Common myeloid progenitor, CD34-positive (primary cell): ENCODE data around the gene RARA.
"Not testable (repeated sequence)": the region's sequence is repeated elsewhere in the genome, so short reads cannot be mapped to it uniquely, and the experiment has no call there.

Experiments used
- CTCF ChIA-PET: fragments of 350-600 bp; sonication (Branson Sonifier 250); formaldehyde crosslinking; loops from one replicate; lab custom pipeline; 2021; ENCODE audit warnings: antibody characterized with exemption; lab: Charles Lee
- POLR2A ChIA-PET: fragments of 350-600 bp; sonication (Branson Sonifier 250); formaldehyde crosslinking; loops from one replicate; lab custom pipeline; 2021; ENCODE audit warnings: antibody characterized with exemption; lab: Charles Lee
- DNase-seq, 3 donors: peaks; one replicate each; pipeline versions ENCODE4 v3.0.0 to v3.0.0-alpha.2; 2013
- H3K27ac ChIP-seq, 2 experiments: 1 replicate in 1 of 2; 2 replicates in 1 of 2; pipeline ENCODE4 v1.7.0; 2013; ENCODE audit warnings: inconsistent platforms in 2 of 2, low read length in 2 of 2, mild to moderate bottlenecking in 2 of 2, low read depth in 1 of 2, moderate library complexity in 1 of 2; ENCODE audit not compliant: severe bottlenecking in 2 of 2, insufficient read depth in 1 of 2, poor library complexity in 1 of 2
- H3K27me3 ChIP-seq, 5 experiments: replicated peaks in 2 of 5; 1 replicate in 3 of 5; 2 replicates in 2 of 5; pipeline versions ENCODE4 v1.6.1 to v1.7.0; 2013; ENCODE audit warnings: low read length in 4 of 5, mild to moderate bottlenecking in 2 of 5, moderate library complexity in 2 of 5, inconsistent platforms in 1 of 5; ENCODE audit not compliant: insufficient read depth in 5 of 5, control insufficient read depth in 4 of 5
- H3K36me3 ChIP-seq, 4 experiments: 1 replicate in 2 of 4; 2 replicates in 2 of 4; pipeline versions ENCODE4 v1.6.1 to v1.7.0; 2013; ENCODE audit warnings: low read length in 3 of 4, control low read depth in 1 of 4, mild to moderate bottlenecking in 1 of 4; ENCODE audit not compliant: control insufficient read depth in 4 of 4, insufficient read depth in 4 of 4
- H3K4me1 ChIP-seq, 4 experiments: 1 replicate in 3 of 4; 2 replicates in 1 of 4; pipeline versions ENCODE4 v1.6.1 to v1.7.1; 2013; ENCODE audit warnings: low read length in 3 of 4, mild to moderate bottlenecking in 3 of 4, control low read depth in 1 of 4, inconsistent platforms in 1 of 4, moderate library complexity in 1 of 4; ENCODE audit not compliant: control insufficient read depth in 4 of 4, insufficient read depth in 4 of 4; ENCODE audit errors: control extremely low read depth in 1 of 4
- H3K4me3 ChIP-seq, 7 experiments: 1 replicate in 4 of 7; 2 replicates in 3 of 7; pipeline versions ENCODE4 v1.5.1 to v1.7.0; 2013; ENCODE audit warnings: mild to moderate bottlenecking in 7 of 7, low read length in 6 of 7, moderate library complexity in 6 of 7, inconsistent platforms in 2 of 7, low read depth in 2 of 7, control low read depth in 1 of 7; ENCODE audit not compliant: insufficient read depth in 4 of 7, control insufficient read depth in 1 of 7; ENCODE audit errors: extremely low read depth in 1 of 7
- H3K9me3 ChIP-seq, 5 experiments: 1 replicate in 4 of 5; 2 replicates in 1 of 5; pipeline versions ENCODE4 v1.6.1 to v1.7.1; 2013; ENCODE audit warnings: low read length in 4 of 5, mild to moderate bottlenecking in 2 of 5, inconsistent platforms in 1 of 5, low read depth in 1 of 5, moderate library complexity in 1 of 5; ENCODE audit not compliant: control insufficient read depth in 4 of 5, insufficient read depth in 2 of 5; ENCODE audit errors: control extremely low read depth in 1 of 5
- WGBS: methylation state at CpG from one replicate; pipeline ENCODE4 v1.1.5; 2013; ENCODE audit not compliant: insufficient coverage; 5-methylcytosine and 5-hydroxymethylcytosine counted together

The RARA gene

DNA sequence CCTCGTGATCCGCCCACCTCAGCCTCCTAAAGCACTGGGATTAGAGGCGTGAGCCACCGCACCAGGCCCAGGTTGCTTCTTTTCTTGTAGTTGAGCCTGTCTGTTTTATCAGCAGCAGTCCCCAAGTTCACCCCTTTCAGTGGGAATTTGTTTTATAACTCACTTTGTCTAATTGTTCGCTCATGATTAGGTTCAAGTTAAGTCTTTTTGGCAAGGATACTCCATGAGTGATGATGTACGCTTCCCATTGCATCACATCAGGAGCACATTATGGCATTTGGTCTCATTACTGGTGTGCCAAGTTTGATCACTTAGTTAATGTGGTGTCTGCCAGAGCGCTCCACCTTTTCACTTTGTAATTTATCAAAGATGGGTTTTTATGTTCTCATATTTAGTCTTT is 70.0 kb downstream of the RARA start:
- no peak overlapping the region for H3K27ac ChIP-seq
- no peak overlapping the region for H3K4me3 ChIP-seq
- H3K36me3 ChIP-seq, result no peaks in the 10 kb centered on the region
- no peak for DNase-seq
- 99% methylated on average over 6 of the region's 7 CpGs for WGBS
- CTCF ChIA-PET, result no interaction called here
- POLR2A ChIA-PET, result interaction anchor here (0.6 kb wide), 1 partner anchor 24 kb away, joined by 3 read pairs; no protein-coding TSS in a partner anchor
- peaks cover 3 to 8% (median 6%) of the 10 kb centered on the region in 4 experiments for H3K4me1 ChIP-seq
- H3K27me3 ChIP-seq, result no peaks in the 10 kb centered on the region
- H3K9me3 ChIP-seq, result no peaks in the 10 kb centered on the region

DNA sequence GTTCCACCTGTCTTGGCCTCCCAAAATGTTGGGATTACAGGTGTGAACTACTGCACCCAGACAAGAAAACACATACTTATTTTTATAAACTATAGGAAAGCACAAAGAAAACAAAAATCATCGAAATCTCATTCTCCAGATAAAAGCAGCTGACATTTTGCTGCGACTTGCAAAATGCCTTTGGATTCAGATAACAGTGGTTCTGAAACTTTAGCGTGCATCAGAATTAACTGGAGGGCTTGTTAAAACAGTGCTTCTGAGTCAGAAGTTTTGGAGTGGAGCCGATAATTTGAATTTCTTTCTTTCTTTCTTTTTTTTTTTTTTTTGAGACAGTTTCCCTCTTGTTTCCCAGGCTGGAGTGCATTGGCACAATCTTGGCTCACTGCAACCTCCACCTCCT is 73.3 kb downstream of the RARA start:
- 100% methylated on average over 4 of the region's 4 CpGs for WGBS
- ChIA-PET POLR2A (no interaction called here), CTCF (interaction anchor here (0.7 to 1.1 kb wide), 2 partner anchors 112 to 165 kb away, joined by 3 to 4 read pairs; no protein-coding TSS in a partner anchor)
- Histone ChIP-seq H3K27ac (no peak overlapping the region), H3K27me3 (no peaks in the 10 kb centered on the region), H3K36me3 (no peaks in the 10 kb centered on the region), H3K4me3 (no peak overlapping the region), H3K4me1 (peaks cover 0 to 1% (median under 1%) of the 10 kb centered on the region in 4 experiments), H3K9me3 (no peaks in the 10 kb centered on the region)
- no peak for DNase-seq

DNA sequence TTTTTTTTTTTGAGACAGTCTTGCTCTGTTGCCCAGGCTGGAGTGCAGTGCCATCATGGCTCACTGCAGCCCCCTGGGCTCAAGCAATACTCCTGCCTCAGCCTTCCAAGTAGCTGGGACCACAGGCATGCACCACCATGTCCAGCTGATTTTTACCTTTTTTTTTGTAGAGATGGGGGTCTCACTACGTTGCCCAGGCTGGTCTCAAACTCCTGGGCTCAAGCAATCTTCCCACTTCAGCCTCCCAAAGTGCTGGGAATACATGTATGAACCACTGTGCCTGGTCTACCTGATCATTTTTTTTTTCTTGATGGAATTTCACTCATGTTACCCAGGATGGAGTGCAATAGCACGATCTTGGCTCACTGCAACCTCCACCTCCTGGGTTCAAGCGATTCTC is 77.6 kb downstream of the RARA start:
- CTCF ChIA-PET, result interaction anchor here (0.6 kb wide), 1 partner anchor 58 kb away, joined by 5 read pairs; no protein-coding TSS in a partner anchor
- H3K4me3 ChIP-seq, H3K27me3 ChIP-seq, DNase-seq, H3K4me1 ChIP-seq, H3K9me3 ChIP-seq, H3K27ac ChIP-seq, POLR2A ChIA-PET: not testable (repeated sequence)
- 100% methylated on average over 3 of the region's 3 CpGs for WGBS
- H3K36me3 ChIP-seq, result peaks cover 3 to 41% (median 15%) of the 10 kb centered on the region in 4 experiments

DNA sequence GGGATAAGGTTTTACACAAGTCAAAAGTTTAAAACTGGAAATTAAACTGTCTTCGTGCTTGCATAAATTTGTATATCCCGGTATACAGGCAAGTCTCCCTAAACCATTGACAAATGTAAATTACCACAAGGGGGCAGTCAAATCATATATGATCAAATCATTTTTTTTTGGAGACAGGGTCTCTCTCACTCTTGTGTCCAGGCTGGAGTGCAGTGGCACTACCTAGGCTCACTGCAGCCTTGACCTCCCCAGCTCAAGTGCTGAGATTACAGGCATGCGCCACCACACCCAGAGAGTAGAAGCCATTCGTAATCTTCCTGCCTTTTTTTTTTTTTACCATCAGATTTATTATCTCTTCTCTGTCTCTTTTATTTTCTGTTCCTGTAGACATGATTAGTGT is 90.2 kb downstream of the RARA start:
- no peak overlapping the region for H3K27ac ChIP-seq
- no peak overlapping the region for H3K4me3 ChIP-seq
- POLR2A ChIA-PET, result no interaction called here
- H3K9me3 ChIP-seq, result no peaks in the 10 kb centered on the region
- CTCF ChIA-PET, result interaction anchor here (0.6 to 5.8 kb wide), 7 partner anchors 9 to 179 kb away, joined by 3 to 51 read pairs (median 3); partner anchors contain the start of gene TOP2A
- H3K4me1 ChIP-seq, result no peaks in the 10 kb centered on the region
- peaks cover 9 to 92% (median 24%) of the 10 kb centered on the region in 4 experiments for H3K36me3 ChIP-seq
- peak; percentile 65 to 77 (median 75) for DNase-seq
- WGBS, result no CpG with 5 or more reads among the region's 4 CpGs
- no peaks in the 10 kb centered on the region for H3K27me3 ChIP-seq

DNA sequence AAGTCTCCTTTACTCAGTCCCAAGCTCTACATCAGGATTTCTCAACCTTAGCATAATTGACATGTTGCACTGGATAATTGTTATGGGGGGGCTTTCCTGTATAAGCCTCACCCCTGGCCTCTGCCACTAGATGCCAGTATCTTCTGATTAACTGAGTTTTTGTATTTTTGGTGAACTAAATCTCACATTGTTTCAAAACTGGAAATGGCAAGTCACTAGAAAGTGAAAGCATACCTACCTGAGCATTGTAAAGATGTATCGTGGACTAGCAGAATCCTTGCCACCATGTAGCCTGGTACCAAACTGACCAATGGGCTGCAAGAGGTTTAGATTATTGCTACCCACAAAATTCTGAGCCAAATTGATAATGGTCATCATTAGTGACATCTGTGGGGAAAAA is 93.7 kb downstream of the RARA start:
- Histone ChIP-seq H3K4me3 (no peak overlapping the region), H3K27me3 (no peaks in the 10 kb centered on the region), H3K9me3 (no peaks in the 10 kb centered on the region), H3K27ac (no peak overlapping the region), H3K36me3 (peaks cover 12 to 88% (median 22%) of the 10 kb centered on the region in 4 experiments), H3K4me1 (no peaks in the 10 kb centered on the region)
- DNase-seq, result no peak
- WGBS, result 91% methylated on average over 1 of the region's 1 CpG
- POLR2A ChIA-PET, result interaction anchor here (0.5 kb wide), 1 partner anchor 24 kb away, joined by 3 read pairs; no protein-coding TSS in a partner anchor
- CTCF ChIA-PET, result interaction anchor here (0.9 to 5.8 kb wide), 5 partner anchors 12 to 130 kb away, joined by 3 to 51 read pairs (median 5); partner anchors contain the start of gene TOP2A

DNA sequence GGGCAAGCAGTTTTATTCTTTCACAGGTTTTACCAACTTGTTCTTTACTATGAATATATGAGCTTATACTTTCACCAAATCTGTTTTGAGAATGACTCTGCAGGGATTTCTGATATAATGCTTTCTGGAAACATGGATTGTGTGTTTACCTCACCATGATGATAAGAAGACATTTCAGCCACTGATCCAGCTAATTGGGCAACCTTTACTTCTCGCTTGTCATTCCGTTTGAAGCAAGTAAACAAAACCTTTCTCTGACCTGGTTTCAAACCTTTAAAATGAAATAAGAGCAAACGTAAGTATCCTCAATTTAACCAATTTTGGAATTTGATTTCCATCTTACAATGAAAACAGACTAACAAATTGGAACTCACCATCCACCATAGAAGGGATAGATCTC is 95.0 kb downstream of the RARA start:
- H3K36me3 ChIP-seq, result peaks cover 12 to 88% (median 25%) of the 10 kb centered on the region in 4 experiments
- H3K4me1 ChIP-seq, result no peaks in the 10 kb centered on the region
- CTCF ChIA-PET, result no interaction called here
- WGBS, result 88% methylated on average over 3 of the region's 3 CpGs
- H3K27me3 ChIP-seq, result no peaks in the 10 kb centered on the region
- POLR2A ChIA-PET, result no interaction called here
- H3K4me3 ChIP-seq, result no peak overlapping the region
- H3K9me3 ChIP-seq, result no peaks in the 10 kb centered on the region
- no peak for DNase-seq
- H3K27ac ChIP-seq, result no peak overlapping the region
